HepG2 (cell line): Measurements from ENCODE around the gene SDC4. TPM values are rescaled to one million over a fixed set of nuclear protein-coding genes. Genes with fewer than 3 reads are reported as not detected.

Experiments
- ASH2L ChIP-seq: fragments of 300-600, 200-600 bp; sonication (generic); IDR thresholded peaks from 2 replicates; pipeline ENCODE4 v1.7.0; 2017; ENCODE audit warnings: low read depth, mild to moderate bottlenecking, moderate library complexity, mixed read lengths, low read length; ENCODE audit not compliant: insufficient read length
- EHMT2 ChIP-seq: fragments of 200-600 bp; sonication (generic); IDR thresholded peaks from 2 replicates; pipeline ENCODE4 v1.7.0; 2017; ENCODE audit warnings: antibody characterized with exemption, low read depth, low read length, borderline replicate concordance
- ETV6 ChIP-seq: sonication (generic); formaldehyde crosslinking; conservative IDR thresholded peaks from 2 replicates; pipeline ENCODE4 v1.4.0; 2020; ENCODE audit warnings: missing genetic modification reagents
- HNRNPLL ChIP-seq: fragments of 200-400 bp; formaldehyde crosslinking; IDR thresholded peaks from 2 replicates; pipeline ENCODE4 v1.6.1; 2017; ENCODE audit warnings: mild to moderate bottlenecking, low read depth, low read length; ENCODE audit not compliant: poor library complexity, severe bottlenecking
- MZF1 ChIP-seq: sonication (generic); formaldehyde crosslinking; IDR thresholded peaks from 2 replicates; pipeline ENCODE4 v1.8.1; 2023; ENCODE audit warnings: mild to moderate bottlenecking, missing genetic modification reagents, borderline replicate concordance
- PHF5A ChIP-seq: IDR thresholded peaks from one replicate; pipeline ENCODE4 v1.6.1; 2018; ENCODE audit warnings: low read depth, missing genetic modification reagents; ENCODE audit not compliant: unreplicated experiment
- SAP130 ChIP-seq: IDR thresholded peaks from 2 replicates; pipeline ENCODE4 v1.6.1; 2016; ENCODE audit warnings: low read depth
- TOE1 ChIP-seq: sonication (generic); formaldehyde crosslinking; IDR thresholded peaks from 2 replicates; pipeline ENCODE4 v1.4.0; 2020; ENCODE audit warnings: mild to moderate bottlenecking, missing genetic modification reagents
- ZFP41 ChIP-seq: sonication (generic); formaldehyde crosslinking; IDR thresholded peaks from 2 replicates; pipeline ENCODE4 v1.4.0; 2020; ENCODE audit warnings: mild to moderate bottlenecking, missing genetic modification reagents, borderline replicate concordance
- ZMYM3 ChIP-seq: sonication (generic); formaldehyde crosslinking; IDR thresholded peaks from 2 replicates; pipeline ENCODE4 v1.5.1; 2020; ENCODE audit warnings: mild to moderate bottlenecking, missing genetic modification reagents
- ZNF547 ChIP-seq: sonication (generic); formaldehyde crosslinking; IDR thresholded peaks from 2 replicates; pipeline ENCODE4 v1.5.1; 2020; ENCODE audit warnings: mild to moderate bottlenecking, missing genetic modification reagents
- ZNF562 ChIP-seq: sonication (generic); formaldehyde crosslinking; IDR thresholded peaks from 2 replicates; pipeline ENCODE4 v1.8.0; 2022; ENCODE audit warnings: missing genetic modification reagents, borderline replicate concordance
- ZNF782 ChIP-seq: sonication (generic); formaldehyde crosslinking; IDR thresholded peaks from 2 replicates; pipeline ENCODE4 v1.4.0; 2020; ENCODE audit warnings: missing genetic modification reagents, mild to moderate bottlenecking, borderline replicate concordance
- polyA plus RNA-seq, 8 experiments: library from polyadenylated mRNA; depleted of rRNA in 3 of 8; stranded (reverse) in 7 of 8; unstranded in 1 of 8; fragments of >200 nt; fragmentation: Illumina TruSeq in 4 of 8; extraction: Trizol in 4 of 8; gene quantifications; 2 replicates each; pipeline versions ENCODE4 v1.2.1 to v1.2.3, GENCODE V29; 2011 to 2016; ENCODE audit warnings: low read depth in 4 of 8, missing spikeins in 1 of 8, mixed read lengths in 1 of 8; ENCODE audit not compliant: insufficient read depth in 1 of 8
- total RNA-seq, 5 experiments: library from RNA; depleted of rRNA; stranded (reverse); fragments of >200 nt; fragmentation: Illumina TruSeq; extraction: Trizol; gene quantifications; 2 replicates each; pipeline ENCODE4 v1.2.3, GENCODE V29; 2016; ENCODE audit warnings: low read depth in 1 of 5
- TF ChIP-seq, protein P1 (sequence below): sonication (generic); formaldehyde crosslinking; conservative IDR thresholded peaks from 2 replicates; pipeline ENCODE4 v1.8.0; 2022; ENCODE audit warnings: mild to moderate bottlenecking, moderate library complexity, missing genetic modification reagents
- TF ChIP-seq, protein P2 (sequence below): sonication (generic); formaldehyde crosslinking; IDR thresholded peaks from 2 replicates; pipeline ENCODE4 v1.4.0; 2020; ENCODE audit warnings: missing genetic modification reagents
- TF ChIP-seq, protein P3 (sequence below): sonication (generic); formaldehyde crosslinking; IDR thresholded peaks from 2 replicates; pipeline ENCODE4 v1.8.0; 2022; ENCODE audit warnings: mild to moderate bottlenecking, missing genetic modification reagents
- TF ChIP-seq, protein P4 (sequence below): sonication (generic); formaldehyde crosslinking; IDR thresholded peaks from 2 replicates; pipeline ENCODE4 v1.5.0; 2020; ENCODE audit warnings: mild to moderate bottlenecking, low read depth, missing genetic modification reagents, borderline replicate concordance
- TF ChIP-seq, protein P5 (sequence below): sonication (generic); formaldehyde crosslinking; IDR thresholded peaks from 2 replicates; pipeline ENCODE4 v1.4.0; 2020; ENCODE audit warnings: missing genetic modification reagents

SDC4 gene
- total and polyA plus RNA-seq, 2 of the 13 experiments (the other 11 are each of a cell fraction or from before 2014, with no cell fraction given) = 49.0 to 65.1 TPM

DNA sequence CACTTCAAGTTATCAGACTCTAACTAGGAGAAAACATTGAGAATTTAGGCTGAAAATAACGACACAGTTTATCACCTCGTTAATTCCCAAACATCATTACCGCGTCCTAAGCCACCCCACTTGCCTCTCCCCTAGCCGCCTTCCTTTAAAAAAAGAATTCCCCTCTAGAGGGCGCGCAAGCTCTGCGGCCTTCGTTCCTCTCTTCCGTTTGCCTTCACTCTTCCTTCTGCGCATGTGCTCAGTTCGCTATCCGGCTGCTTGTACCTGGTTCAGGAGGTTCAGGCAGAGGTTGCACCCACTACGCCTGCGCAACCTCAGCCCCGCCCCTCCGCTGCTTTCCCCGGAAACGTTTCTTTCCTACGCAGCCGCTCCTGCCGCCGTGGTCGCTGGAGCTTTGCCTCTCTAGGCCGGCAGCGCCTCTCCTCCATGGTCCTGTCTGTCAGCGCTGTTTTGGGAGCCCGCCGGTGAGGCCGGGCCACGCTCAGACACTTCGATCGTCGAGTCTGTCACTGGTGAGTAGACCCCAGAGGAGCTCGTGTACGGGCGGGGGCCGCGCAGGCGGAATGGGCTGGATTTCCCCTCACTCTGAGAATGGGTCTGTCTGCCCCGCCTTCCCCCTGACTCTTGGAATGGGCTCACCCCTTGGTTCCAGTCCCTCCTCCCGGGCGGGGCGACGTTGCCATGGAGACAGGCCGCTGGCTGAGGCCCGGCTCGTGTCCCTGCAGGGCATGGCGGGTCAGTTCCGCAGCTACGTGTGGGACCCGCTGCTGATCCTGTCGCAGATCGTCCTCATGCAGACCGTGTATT, 14.8 kb upstream of the SDC4 start, which contains the start of gene SYS1 (continued):
- TF ChIP-seq ZFP41 (CRISPR knock-in tag) (peak; percentile 95; the same call in 1 of the 2 replicates), ZNF782 (CRISPR knock-in tag) (peak; percentile 97; the same call in 1 of the 2 replicates), ZNF562 (no peak), MZF1 (CRISPR knock-in tag) (no peak; the same call in 1 of the 2 replicates), PHF5A (peak; percentile 83), ZNF547 (peak; percentile 75), HNRNPLL (peak; percentile 98), EHMT2 (no peak), SAP130 (CRISPR knock-in tag) (peak; percentile 100), ASH2L (peak; percentile 97), ZMYM3 (CRISPR knock-in tag) (peak; percentile 56), ETV6 (CRISPR knock-in tag) (peak; percentile 46; the same call in 1 of the 2 replicates), TOE1 (no peak)
- TF ChIP-seq, protein P1, sequence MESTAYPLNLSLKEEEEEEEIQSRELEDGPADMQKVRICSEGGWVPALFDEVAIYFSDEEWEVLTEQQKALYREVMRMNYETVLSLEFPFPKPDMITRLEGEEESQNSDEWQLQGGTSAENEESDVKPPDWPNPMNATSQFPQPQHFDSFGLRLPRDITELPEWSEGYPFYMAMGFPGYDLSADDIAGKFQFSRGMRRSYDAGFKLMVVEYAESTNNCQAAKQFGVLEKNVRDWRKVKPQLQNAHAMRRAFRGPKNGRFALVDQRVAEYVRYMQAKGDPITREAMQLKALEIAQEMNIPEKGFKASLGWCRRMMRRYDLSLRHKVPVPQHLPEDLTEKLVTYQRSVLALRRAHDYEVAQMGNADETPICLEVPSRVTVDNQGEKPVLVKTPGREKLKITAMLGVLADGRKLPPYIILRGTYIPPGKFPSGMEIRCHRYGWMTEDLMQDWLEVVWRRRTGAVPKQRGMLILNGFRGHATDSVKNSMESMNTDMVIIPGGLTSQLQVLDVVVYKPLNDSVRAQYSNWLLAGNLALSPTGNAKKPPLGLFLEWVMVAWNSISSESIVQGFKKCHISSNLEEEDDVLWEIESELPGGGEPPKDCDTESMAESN (CRISPR knock-in tag) = peak; percentile 97
- TF ChIP-seq, protein P2, sequence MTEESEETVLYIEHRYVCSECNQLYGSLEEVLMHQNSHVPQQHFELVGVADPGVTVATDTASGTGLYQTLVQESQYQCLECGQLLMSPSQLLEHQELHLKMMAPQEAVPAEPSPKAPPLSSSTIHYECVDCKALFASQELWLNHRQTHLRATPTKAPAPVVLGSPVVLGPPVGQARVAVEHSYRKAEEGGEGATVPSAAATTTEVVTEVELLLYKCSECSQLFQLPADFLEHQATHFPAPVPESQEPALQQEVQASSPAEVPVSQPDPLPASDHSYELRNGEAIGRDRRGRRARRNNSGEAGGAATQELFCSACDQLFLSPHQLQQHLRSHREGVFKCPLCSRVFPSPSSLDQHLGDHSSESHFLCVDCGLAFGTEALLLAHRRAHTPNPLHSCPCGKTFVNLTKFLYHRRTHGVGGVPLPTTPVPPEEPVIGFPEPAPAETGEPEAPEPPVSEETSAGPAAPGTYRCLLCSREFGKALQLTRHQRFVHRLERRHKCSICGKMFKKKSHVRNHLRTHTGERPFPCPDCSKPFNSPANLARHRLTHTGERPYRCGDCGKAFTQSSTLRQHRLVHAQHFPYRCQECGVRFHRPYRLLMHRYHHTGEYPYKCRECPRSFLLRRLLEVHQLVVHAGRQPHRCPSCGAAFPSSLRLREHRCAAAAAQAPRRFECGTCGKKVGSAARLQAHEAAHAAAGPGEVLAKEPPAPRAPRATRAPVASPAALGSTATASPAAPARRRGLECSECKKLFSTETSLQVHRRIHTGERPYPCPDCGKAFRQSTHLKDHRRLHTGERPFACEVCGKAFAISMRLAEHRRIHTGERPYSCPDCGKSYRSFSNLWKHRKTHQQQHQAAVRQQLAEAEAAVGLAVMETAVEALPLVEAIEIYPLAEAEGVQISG (CRISPR knock-in tag) = peak; percentile 99
- TF ChIP-seq, protein P3, sequence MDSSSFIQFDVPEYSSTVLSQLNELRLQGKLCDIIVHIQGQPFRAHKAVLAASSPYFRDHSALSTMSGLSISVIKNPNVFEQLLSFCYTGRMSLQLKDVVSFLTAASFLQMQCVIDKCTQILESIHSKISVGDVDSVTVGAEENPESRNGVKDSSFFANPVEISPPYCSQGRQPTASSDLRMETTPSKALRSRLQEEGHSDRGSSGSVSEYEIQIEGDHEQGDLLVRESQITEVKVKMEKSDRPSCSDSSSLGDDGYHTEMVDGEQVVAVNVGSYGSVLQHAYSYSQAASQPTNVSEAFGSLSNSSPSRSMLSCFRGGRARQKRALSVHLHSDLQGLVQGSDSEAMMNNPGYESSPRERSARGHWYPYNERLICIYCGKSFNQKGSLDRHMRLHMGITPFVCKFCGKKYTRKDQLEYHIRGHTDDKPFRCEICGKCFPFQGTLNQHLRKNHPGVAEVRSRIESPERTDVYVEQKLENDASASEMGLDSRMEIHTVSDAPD (CRISPR knock-in tag) = no peak
- TF ChIP-seq, protein P4, sequence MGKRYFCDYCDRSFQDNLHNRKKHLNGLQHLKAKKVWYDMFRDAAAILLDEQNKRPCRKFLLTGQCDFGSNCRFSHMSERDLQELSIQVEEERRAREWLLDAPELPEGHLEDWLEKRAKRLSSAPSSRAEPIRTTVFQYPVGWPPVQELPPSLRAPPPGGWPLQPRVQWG = no peak
- TF ChIP-seq, protein P5, sequence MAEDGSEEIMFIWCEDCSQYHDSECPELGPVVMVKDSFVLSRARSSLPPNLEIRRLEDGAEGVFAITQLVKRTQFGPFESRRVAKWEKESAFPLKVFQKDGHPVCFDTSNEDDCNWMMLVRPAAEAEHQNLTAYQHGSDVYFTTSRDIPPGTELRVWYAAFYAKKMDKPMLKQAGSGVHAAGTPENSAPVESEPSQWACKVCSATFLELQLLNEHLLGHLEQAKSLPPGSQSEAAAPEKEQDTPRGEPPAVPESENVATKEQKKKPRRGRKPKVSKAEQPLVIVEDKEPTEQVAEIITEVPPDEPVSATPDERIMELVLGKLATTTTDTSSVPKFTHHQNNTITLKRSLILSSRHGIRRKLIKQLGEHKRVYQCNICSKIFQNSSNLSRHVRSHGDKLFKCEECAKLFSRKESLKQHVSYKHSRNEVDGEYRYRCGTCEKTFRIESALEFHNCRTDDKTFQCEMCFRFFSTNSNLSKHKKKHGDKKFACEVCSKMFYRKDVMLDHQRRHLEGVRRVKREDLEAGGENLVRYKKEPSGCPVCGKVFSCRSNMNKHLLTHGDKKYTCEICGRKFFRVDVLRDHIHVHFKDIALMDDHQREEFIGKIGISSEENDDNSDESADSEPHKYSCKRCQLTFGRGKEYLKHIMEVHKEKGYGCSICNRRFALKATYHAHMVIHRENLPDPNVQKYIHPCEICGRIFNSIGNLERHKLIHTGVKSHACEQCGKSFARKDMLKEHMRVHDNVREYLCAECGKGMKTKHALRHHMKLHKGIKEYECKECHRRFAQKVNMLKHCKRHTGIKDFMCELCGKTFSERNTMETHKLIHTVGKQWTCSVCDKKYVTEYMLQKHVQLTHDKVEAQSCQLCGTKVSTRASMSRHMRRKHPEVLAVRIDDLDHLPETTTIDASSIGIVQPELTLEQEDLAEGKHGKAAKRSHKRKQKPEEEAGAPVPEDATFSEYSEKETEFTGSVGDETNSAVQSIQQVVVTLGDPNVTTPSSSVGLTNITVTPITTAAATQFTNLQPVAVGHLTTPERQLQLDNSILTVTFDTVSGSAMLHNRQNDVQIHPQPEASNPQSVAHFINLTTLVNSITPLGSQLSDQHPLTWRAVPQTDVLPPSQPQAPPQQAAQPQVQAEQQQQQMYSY (CRISPR knock-in tag) = peak; percentile 61; the same call in 1 of the 2 replicates
